A549 (cell line): ENCODE data around the gene PSMA4.

ENCODE experiments used
- KDM1A ChIP-seq: fragments of 200-600 bp; sonication (generic); IDR thresholded peaks from 2 replicates; pipeline ENCODE4 v1.6.1; 2016; ENCODE audit warnings: low read depth, mild to moderate bottlenecking
- ZNF302 ChIP-seq: fragments of 250-450 bp; sonication (Bioruptor Pico); IDR thresholded peaks from 2 replicates; pipeline ENCODE4 v1.9.0; 2021; ENCODE audit warnings: inconsistent platforms, mild to moderate bottlenecking, moderate library complexity

DNA sequence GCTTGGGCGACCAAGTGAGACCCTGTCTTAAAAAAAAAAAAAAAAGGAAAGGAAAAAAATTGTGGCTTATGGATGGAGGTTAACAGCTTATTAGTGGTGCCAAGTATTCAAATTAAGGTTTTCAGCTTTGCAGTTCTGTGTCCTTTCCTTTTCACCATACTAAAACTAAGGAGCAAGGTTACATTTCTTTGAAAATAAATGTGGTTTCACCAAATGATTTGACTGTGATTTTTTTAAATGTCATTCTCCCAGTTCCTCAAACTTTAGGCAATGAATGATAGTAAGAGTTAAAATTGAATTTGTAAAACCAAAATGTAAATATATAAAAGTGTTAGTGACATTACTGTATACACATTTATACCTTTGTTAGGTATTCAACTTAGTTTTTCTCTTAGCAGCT is 34.7 kb downstream of the PSMA4 start:
- TF ChIP-seq KDM1A (no peak), ZNF302 (no peak)
